Measurements from ENCODE around the gene OXSM. TPM values are rescaled to one million over a fixed set of nuclear protein-coding genes. Genes with fewer than 3 reads are reported as not detected.

The OXSM gene
- total and polyA plus RNA-seq, 10 of the 15 experiments (the other 5 are each of a cell fraction or from before 2014, with no cell fraction given), result 12.9 to 37.5 (median 22.1) TPM

- peak; percentile 25 to 37 (median 30); a peak in 4 of 6 replicates for TF ChIP-seq CTCF (IDR thresholded peaks at IDR 0.05 in 2 of 3, conservative IDR thresholded peaks at IDR 0.05 in 1 of 3; ENCODE audit: control insufficient read depth in 2 of 3, extremely low read depth in 1 of 3, insufficient read depth in 1 of 3, low read depth in 3 of 3, low read length in 3 of 3)
These were observed 41.7 kb downstream of the OXSM start (continued) for GRCh38 chr3:25831578-25831977.

GRCh38 chr3:25834346-25834745 lies 44.5 kb downstream of the OXSM start:
- Histone ChIP-seq H3K9me3 (replicated peaks; ENCODE audit: control insufficient read depth, insufficient read depth, low read length) (peaks cover 2% of the 10 kb centered on the region; the same call in 2 of the 3 replicates), H3K4me1 (ENCODE audit: control insufficient read depth, insufficient read depth, low read length) (peaks cover 5% of the 10 kb centered on the region; the same call in 1 of the 2 replicates), H3K27me3 (replicated peaks in 1 of 2; ENCODE audit: control insufficient read depth in 2 of 2, insufficient read depth in 2 of 2, low read length in 1 of 2) (no peaks in the 10 kb centered on the region), H3K27ac (ENCODE audit: control insufficient read depth, insufficient read depth) (no peak overlapping the region), H3K9ac (ENCODE audit: control insufficient read depth, insufficient read depth, low read length) (no peak overlapping the region), H4K20me1 (ENCODE audit: control insufficient read depth, insufficient read depth) (no peaks in the 10 kb centered on the region), H3K36me3 (ENCODE audit: control insufficient read depth in 2 of 2, insufficient read depth in 2 of 2, low read length in 1 of 2) (no peaks in the 10 kb centered on the region), H3K4me3 (0 out of 2 replicates have a peak overlapping the region, but pooled peaks have one; percentile 17), H3K4me2 (ENCODE audit: control insufficient read depth, insufficient read depth) (peak overlapping the region; percentile 35; the same call in 1 of the 2 replicates), H2AFZ (ENCODE audit: control insufficient read depth, low read depth, low read length) (no peak overlapping the region), H3K79me2 (ENCODE audit: control insufficient read depth, insufficient read depth, low read length) (no peaks in the 10 kb centered on the region)
- intact Hi-C loops (cut with micrococcal nuclease; ENCODE audit: unreplicated experiment) (no loop called here), in situ Hi-C loops (cut with MboI) (no loop called here)
- BruUV-seq (replicated peaks), result no TSS peak
- ChIA-PET CTCF (interaction anchor here (1.2 to 2.3 kb wide), 2 partner anchors 23 to 186 kb away, joined by 4 to 7 read pairs; no protein-coding TSS in a partner anchor), SMC1A (ENCODE audit: uncharacterized antibody, unreplicated experiment) (interaction anchor here (2.7 kb wide), 1 partner anchor 20 kb away, joined by 10 read pairs; no protein-coding TSS in a partner anchor), RAD21 (ENCODE audit: unreplicated experiment) (interaction anchor here (0.7 kb wide), 1 partner anchor 164 kb away, joined by 3 read pairs; no protein-coding TSS in a partner anchor), POLR2A (no interaction called here)
- peak; percentile 63 for ATAC-seq
- FAIRE-seq, result no peak
- DNase-seq (ENCODE audit: low read depth, low spot score), result no peak
- no peak for TF ChIP-seq MEF2B (IDR thresholded peaks at IDR 0.05; ENCODE audit: partially characterized antibody, poor library complexity, severe bottlenecking)
